Esophagus muscularis mucosa (tissue), 4 donors: Measurements from ENCODE around the gene DDX31.

Experiments used
- CTCF ChIP-seq, 3 experiments: fragments of 200-600 bp in 2 of 3; fragments of 450-650 bp in 1 of 3; sonication (generic) in 2 of 3; IDR thresholded peaks; one replicate each; pipeline ENCODE4 v1.5.1; 2017 to 2019; ENCODE audit warnings: antibody characterized with exemption in 3 of 3, mild to moderate bottlenecking in 2 of 3, moderate library complexity in 1 of 3
- EP300 ChIP-seq: sonication (generic); formaldehyde crosslinking; IDR thresholded peaks from one replicate; pipeline ENCODE4 v1.6.1; 2017; ENCODE audit warnings: antibody characterized with exemption
- POLR2A ChIP-seq: fragments of 450-650 bp; IDR thresholded peaks from one replicate; pipeline ENCODE4 v1.6.1; 2017; ENCODE audit warnings: antibody characterized with exemption, moderate library complexity, mild to moderate bottlenecking, low read depth
- POLR2AphosphoS5 ChIP-seq, 2 donors: sonication (generic); formaldehyde crosslinking; IDR thresholded peaks; one replicate each; pipeline ENCODE4 v1.6.1; 2017; ENCODE audit warnings: antibody characterized with exemption in 2 of 2

GRCh38 chr9:132694144-132694543, 24.4 kb upstream of the DDX31 start:
- no peak for TF ChIP-seq POLR2AphosphoS5 (IDR thresholded peaks at IDR 0.05)
- no peak for TF ChIP-seq CTCF (IDR thresholded peaks at IDR 0.05)
- TF ChIP-seq EP300 = no peak
- TF ChIP-seq POLR2A = no peak
